GM18499 (cell line): ENCODE data around the gene CENPX.

Experiments used
- ATAC-seq: cut with Tn5 transposase; IDR thresholded peaks from one replicate; pipeline ENCODE4 v1.9.1; 2021; ENCODE audit warnings: moderate number of reproducible peaks; ENCODE audit not compliant: insufficient read depth, unreplicated experiment

The CENPX gene

GRCh38 chr17:82022310-82022980, at the start of gene CENPX:
Gene CENPX (minus strand): TSS chr17:82022878. CDS start chr17:82022861, 17 bp downstream.
- ATAC-seq = peak; percentile 5

- ATAC-seq = no peak
Measured at GRCh38 chr17:82070611-82071010, 47.9 kb upstream of the CENPX start.

GRCh38 chr17:82065638-82066303, 43.1 kb upstream of the CENPX start, which contains the start of gene DUS1L:
Gene DUS1L (minus strand): TSS chr17:82065804. CDS start chr17:82065059, 745 bp downstream.
- no peak for ATAC-seq

- ATAC-seq = no peak
Measured at GRCh38 chr17:82065193-82065637, 42.5 kb upstream of the CENPX start.

- ATAC-seq = no peak
Measured at GRCh38 chr17:82064433-82065192, 41.9 kb upstream of the CENPX start.

- ATAC-seq = no peak
Measured at GRCh38 chr17:82063424-82064415, 41.0 kb upstream of the CENPX start.

GRCh38 chr17:82062984-82063368, 40.3 kb upstream of the CENPX start:
- no peak for ATAC-seq

GRCh38 chr17:82062076-82062983, 39.7 kb upstream of the CENPX start:
- no peak for ATAC-seq

- ATAC-seq = no peak
Measured at GRCh38 chr17:82061047-82061925, 38.6 kb upstream of the CENPX start.

- no peak for ATAC-seq
Measured at GRCh38 chr17:82060614-82061013, 37.9 kb upstream of the CENPX start.

GRCh38 chr17:82060001-82060380, 37.3 kb upstream of the CENPX start:
- no peak for ATAC-seq

GRCh38 chr17:82059272-82060000, 36.8 kb upstream of the CENPX start:
- no peak for ATAC-seq

GRCh38 chr17:82058855-82059249, 36.2 kb upstream of the CENPX start:
- no peak for ATAC-seq

- no peak for ATAC-seq
Measured at GRCh38 chr17:82058230-82058854, 35.7 kb upstream of the CENPX start.

GRCh38 chr17:82056729-82057621, 34.3 kb upstream of the CENPX start:
- no peak for ATAC-seq
